22Rv1 (cell line): ENCODE results near the gene RABGAP1L.
A peak's percentile ranks its signal among the peaks of the same experiment; 100 is the strongest.
"Not testable (repeated sequence)": the region's sequence is repeated elsewhere in the genome, so short reads cannot be mapped to it uniquely, and the experiment has no call there.

Source experiments
- H3K27ac ChIP-seq: fragments of 450-650 bp; 2 replicates; pipeline ENCODE4 v1.5.1; 2017
- ZFX ChIP-seq: fragments of 450-650 bp; IDR thresholded peaks from 2 replicates; pipeline ENCODE4 v1.6.1; 2017; ENCODE audit warnings: antibody characterized with exemption, borderline replicate concordance
- TF ChIP-seq, protein P1 (sequence below): fragments of 450-650 bp; IDR thresholded peaks from 2 replicates; pipeline ENCODE4 v1.5.1; 2017; ENCODE audit warnings: mild to moderate bottlenecking

RABGAP1L gene

DNA sequence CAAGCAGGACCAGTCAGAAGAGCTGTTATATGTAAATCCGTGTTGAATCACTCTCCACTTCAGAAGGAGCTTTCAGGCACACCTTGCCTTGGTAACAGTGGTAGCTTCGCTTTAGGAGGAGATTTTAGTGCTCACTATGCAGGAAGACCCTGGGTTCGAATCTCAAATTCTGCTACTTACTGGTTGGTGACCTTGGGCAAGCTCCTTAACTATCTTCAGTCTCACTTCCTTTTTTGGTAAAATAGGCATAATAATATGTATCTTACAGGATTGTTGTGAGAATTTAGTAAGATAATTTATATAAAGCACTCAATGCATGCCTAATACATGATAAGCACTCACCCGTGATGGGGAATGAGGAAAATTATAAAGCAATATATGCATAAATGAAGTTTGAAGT lies 241.8 kb downstream of the RABGAP1L start:
- TF ChIP-seq ZFX = no peak
- TF ChIP-seq, protein P1, sequence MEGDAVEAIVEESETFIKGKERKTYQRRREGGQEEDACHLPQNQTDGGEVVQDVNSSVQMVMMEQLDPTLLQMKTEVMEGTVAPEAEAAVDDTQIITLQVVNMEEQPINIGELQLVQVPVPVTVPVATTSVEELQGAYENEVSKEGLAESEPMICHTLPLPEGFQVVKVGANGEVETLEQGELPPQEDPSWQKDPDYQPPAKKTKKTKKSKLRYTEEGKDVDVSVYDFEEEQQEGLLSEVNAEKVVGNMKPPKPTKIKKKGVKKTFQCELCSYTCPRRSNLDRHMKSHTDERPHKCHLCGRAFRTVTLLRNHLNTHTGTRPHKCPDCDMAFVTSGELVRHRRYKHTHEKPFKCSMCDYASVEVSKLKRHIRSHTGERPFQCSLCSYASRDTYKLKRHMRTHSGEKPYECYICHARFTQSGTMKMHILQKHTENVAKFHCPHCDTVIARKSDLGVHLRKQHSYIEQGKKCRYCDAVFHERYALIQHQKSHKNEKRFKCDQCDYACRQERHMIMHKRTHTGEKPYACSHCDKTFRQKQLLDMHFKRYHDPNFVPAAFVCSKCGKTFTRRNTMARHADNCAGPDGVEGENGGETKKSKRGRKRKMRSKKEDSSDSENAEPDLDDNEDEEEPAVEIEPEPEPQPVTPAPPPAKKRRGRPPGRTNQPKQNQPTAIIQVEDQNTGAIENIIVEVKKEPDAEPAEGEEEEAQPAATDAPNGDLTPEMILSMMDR = no peak

GRCh38 chr1:174405219-174405618 lies 245.9 kb downstream of the RABGAP1L start:
- TF ChIP-seq ZFX = no peak
- TF ChIP-seq, protein P1 = no peak
- no peak overlapping the region for H3K27ac ChIP-seq

More for the DNA sequence above, 241.8 kb downstream of the RABGAP1L start:
- H3K27ac ChIP-seq = no peak overlapping the region

- H3K27ac ChIP-seq = no peak overlapping the region
- no peak for TF ChIP-seq ZFX
- TF ChIP-seq, protein P1 = no peak
These were observed 247.1 kb downstream of the RABGAP1L start for GRCh38 chr1:174406421-174406820.

DNA sequence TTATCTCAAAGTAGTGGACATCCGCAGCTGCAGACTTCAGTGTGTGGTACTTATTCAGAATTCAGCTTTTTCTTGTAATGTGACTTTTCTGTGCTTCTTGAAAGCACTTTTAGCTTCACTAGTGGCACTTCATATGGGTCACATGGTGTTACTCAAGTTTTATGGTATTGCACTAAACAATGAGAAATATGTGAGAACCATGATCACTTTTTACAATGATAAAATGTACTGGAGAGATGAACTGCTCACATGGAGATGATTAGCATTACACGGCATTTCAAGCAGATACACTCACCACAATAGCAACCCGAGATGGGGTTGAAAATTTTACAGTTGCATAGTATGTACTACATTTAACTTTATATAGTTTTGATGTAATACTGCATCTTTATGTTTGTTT lies 248.3 kb downstream of the RABGAP1L start:
- H3K27ac ChIP-seq = no peak overlapping the region
- TF ChIP-seq, protein P1 = no peak

DNA sequence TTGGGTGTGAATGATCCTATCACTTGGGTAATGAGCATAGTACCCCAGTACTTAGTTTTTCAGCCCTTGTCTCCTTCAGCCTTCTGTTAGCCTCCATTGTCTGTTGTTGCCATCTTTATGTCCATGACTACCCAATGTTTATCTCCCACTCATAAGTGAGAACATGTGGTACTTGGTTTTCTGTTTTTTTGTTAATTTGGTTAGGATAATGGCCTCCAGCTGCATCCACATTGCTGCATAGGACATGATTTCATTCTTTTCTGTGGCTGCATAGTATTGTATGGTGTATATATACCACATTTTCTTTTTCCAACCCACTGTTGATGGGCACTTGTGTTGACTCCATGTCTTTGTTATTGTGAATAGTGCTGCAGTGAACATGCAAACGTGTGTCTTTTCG lies 248.8 kb downstream of the RABGAP1L start:
- no peak overlapping the region for H3K27ac ChIP-seq
- TF ChIP-seq, protein P1 = no peak
- TF ChIP-seq ZFX = no peak

DNA sequence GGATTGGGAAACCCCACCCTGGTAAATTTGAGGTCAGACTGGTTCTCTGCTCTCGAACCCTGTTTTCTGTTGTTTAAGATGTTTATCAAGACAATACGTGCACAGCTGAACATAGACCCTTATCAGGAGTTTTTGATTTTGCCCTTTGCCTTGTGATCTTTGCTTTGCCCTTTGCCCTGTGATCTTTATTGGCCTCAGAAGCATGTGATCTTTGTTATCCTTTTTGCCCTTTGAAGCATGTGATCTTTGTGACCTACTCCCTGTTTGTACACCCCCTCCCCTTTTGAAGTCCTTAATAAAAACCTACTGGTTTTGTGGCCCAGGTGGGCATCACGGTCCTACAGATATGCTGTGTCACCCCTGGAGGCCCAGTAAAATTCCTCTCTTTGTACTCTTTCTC lies 250.5 kb downstream of the RABGAP1L start:
- not testable (repeated sequence) for H3K27ac ChIP-seq

DNA sequence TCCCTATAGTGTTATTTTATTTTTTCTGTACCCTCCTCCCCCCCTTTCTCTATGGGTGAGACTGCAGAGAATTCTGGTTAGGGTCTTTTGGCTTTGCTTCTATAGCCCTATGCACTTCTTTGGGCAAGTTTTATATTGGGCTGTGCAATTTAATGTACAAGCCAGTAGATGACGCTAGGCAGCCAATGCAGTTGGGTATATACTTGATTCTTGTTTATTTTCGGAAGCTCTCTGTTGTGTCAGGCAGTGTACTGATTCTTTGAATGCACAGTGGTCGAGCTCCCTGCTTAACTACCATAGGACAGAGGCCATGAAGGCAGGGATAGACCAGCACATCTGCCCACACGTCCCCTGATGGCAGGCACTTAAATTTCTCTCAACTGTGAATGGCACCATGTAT lies 254.3 kb downstream of the RABGAP1L start:
- no peak overlapping the region for H3K27ac ChIP-seq
- TF ChIP-seq ZFX = no peak
- TF ChIP-seq, protein P1 = peak; percentile 75

DNA sequence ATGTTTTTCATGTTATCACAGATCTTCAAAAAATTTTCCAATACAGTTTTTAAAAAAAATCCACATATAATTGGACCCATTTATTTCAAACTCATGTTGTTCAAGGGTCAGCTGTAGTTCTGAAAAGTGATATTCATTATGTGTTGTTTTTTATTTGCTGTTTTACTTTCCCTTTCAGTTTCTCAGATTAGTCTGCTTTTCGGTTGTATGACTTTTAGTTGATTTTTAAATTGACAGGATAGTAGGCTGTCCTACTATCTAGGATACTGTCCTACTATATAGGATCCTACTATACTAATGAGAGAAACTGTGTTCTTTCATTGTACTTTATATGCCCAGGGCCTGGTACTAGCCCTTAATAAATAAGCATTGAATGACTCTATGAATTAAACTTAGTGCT lies 254.9 kb downstream of the RABGAP1L start:
- no peak overlapping the region for H3K27ac ChIP-seq
- TF ChIP-seq, protein P1 = no peak
- TF ChIP-seq ZFX = no peak
